Endometrial microvascular endothelial cells (primary cell): ENCODE measurements around the gene PRELID3B. TPM values are rescaled to one million over a fixed set of nuclear protein-coding genes. Genes with fewer than 3 reads are reported as not detected.

ENCODE experiments used
- in situ Hi-C: cut with HindIII; loops from 2 replicates; pipeline ENCODE4 v1.10.0; 2017; ENCODE audit warnings: low sequenced_read_pairs, low pct_unique_long_range_greater_than_20kb; ENCODE audit errors: inconsistent ontology term
- total RNA-seq: library from RNA; depleted of rRNA; stranded (reverse); fragments of >200 nt; gene quantifications from one replicate; pipeline ENCODE4 v1.2.3, GENCODE V29; 2015; ENCODE audit errors: inconsistent ontology term

PRELID3B gene
- total RNA-seq, result 46.2 TPM

DNA sequence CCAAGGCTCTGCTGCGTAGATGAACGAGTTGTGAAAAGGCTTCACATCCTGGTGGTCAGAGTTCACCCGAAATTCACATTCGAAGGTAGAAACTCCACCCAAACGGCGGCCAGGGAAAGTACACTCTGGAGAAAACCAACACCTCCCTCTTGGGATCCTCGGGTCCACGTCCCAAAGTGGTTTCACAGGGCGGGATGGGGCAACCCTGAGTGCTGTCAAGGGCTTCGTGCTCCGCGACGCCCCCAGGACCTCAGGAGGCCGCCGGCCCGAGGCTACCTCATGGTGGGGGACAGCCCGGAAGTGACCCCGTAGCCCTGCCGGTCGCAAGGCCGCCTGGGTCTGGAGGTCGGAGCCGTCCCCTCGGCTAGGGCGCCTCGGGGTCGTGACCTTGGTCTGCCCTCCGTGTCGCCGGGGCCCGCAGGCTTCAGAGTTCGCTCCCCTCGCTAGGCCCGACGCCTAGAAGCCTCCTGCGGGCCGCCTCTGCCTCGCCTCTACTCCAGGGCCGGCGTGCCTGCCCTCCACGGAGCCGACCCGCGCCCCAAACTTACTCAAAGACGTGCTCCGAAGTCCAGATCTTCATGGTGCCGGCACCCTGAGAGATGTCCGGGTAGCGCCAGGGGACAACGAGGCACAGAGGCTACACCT is at the start of gene PRELID3B:
Gene PRELID3B (minus strand): TSS at position 636 of the 645 bp plus-strand sequence. CDS start 56 bp downstream, at position 580.
- in situ Hi-C loops, result no loop called here

DNA sequence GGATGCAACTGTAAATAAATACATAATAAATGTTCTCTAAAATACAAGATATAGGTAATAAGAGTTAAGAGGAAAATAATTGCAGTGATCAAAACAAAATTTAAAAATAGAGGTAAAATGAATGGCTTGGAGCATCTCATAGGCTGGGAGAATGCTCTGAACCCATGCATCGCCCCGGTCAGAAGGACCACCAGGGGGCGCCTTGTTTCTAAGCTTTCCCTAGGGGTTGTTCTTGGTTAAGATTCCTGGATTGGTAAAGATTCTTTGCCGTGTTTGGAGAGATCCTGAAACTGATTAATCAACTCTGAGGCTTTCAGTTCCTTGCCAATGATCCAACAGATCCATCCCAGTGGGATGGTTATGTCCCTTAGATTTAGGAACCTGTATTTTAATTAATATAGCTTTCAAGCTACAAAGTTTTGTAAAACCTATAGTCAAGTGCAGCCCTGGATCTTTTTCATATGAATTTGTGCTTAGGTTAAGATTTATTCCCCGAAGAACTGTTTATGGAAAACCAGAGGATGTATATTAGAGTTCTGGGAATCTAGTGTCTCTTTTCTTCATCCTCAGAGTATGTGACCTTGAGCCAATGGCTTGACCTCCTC is 45.3 kb upstream of the PRELID3B start:
- in situ Hi-C loops, result no loop called here

DNA sequence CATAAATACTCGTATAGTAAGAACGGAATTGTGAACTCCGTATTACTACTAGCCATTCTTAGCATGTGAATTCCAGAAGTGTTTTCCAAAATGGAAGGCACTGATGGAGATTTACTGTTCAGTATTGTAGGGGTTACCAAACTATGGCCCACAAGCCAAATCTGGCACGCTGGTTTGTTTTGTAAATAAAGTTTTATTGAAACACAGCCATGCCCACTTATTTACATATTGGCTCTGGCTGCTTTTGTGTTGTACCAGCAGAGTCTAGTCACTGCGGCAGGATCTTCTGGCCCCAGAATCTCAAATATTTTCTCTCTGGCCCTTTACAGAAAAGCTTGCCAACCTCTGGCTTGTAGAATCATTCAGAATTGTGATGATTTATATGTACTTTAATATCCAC is 44.3 kb upstream of the PRELID3B start:
- in situ Hi-C loops, result no loop called here

DNA sequence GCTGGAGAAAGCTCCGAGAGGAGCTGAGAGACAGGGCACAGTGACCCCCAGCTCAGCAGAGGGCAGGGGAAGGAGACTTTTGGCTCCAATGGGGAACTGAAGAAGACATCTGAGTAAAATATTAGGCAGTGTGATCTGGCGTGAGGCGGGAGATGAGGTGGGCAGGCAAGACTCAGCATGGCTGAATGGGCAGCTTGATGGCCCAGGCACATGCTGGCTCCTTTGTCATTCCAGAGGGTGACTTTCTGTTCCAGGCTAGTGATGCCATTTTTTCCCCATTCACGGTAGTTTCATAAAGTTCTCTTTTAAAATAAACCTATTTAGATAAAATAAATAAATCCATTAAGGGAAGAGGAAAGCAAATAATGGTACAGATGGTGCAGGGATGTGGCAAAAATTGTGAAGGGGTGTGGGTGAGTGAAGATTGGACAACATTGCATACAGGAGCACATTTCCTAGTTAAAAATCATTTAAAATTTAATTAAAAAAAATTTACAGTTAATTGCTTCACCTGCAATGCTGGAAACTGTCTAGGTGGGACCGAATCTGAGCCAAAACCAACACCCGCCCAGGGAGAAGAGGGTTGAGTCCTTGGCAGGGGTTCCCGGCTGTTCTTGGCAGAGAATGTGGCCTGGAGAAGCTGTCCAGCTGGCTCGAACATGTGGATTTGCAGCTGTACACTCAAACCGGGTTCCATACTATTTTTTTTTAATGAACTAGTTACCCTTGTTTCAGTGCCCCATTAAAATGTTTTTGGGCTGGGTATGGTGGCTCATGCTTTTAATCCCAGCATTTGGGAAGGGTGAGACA is 41.7 kb upstream of the PRELID3B start:
- in situ Hi-C loops, result no loop called here

- in situ Hi-C loops, result no loop called here
These were observed 40.4 kb upstream of the PRELID3B start for GRCh38 chr20:59082981-59083380.

DNA sequence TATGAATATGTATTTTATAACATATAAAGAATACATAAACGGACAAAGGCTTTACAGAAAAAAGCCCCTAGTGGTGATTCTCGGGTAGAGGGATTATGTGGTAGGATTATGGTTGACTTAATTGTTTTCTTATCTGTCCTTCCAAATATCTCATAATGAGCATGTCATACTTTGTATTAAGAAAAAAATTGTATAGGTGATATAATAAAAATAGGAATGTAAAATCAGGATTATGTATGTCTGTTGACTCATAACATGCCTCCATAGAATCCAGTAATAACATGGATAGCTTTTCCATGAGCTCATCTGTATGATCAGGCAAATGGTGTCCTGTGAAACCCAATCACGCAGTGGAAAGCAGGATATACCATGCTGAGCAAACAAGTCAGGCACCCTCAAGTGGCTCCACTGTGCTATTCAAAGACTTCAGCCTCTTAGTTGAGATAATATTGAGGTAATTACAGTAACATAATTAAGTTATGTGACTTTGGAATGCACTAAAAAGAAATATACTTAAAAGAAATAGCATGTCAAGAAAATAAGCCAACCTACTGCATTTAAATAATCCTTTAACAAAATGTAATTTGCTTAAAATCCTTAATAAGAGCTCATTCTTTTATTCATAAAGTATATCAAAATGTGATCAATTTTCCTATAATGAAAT is 39.6 kb upstream of the PRELID3B start:
- in situ Hi-C loops, result no loop called here

DNA sequence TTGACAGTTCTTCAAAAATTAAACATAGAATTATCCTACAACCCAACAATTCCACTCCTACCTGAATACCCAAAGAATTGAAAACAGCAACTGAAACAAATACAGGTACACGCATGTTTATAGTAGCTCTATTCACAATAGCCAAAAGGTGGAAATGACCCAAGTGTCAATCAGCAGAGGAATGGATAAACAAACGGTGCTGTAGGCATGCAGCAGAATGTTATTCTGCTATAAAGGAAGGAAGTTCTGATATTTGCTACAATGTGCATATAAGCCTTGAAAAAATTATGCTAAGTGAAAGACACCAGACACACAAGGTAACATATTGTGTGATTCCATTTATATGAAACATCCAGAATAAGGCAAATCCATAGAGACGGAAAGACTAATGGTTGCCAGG is 38.5 kb upstream of the PRELID3B start:
- in situ Hi-C loops, result no loop called here

GRCh38 chr20:59078231-59078630 is 35.6 kb upstream of the PRELID3B start:
- in situ Hi-C loops, result no loop called here

DNA sequence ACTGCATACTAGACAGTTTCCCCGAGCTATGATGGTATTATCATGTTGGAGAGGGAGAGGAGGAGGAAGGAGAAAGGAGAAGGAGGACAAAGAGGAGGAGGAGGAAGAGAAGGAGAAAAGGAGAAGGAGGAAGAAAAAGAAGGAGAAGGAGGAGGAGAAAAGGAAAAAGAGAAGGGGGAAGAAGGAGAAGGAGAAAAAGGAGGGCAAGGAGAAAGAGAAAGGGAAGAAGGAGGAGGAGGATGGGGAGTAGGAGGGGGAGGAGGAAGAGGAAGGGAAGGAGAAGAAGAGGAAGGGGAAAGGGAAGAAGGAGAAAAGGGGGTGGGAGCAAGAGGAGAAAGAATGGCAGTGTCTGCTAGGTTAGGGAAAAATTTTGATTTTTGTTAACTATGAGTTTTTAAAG is 35.1 kb upstream of the PRELID3B start:
- in situ Hi-C loops, result no loop called here

- in situ Hi-C loops, result no loop called here
These were observed 33.4 kb upstream of the PRELID3B start for GRCh38 chr20:59075934-59076508.

DNA sequence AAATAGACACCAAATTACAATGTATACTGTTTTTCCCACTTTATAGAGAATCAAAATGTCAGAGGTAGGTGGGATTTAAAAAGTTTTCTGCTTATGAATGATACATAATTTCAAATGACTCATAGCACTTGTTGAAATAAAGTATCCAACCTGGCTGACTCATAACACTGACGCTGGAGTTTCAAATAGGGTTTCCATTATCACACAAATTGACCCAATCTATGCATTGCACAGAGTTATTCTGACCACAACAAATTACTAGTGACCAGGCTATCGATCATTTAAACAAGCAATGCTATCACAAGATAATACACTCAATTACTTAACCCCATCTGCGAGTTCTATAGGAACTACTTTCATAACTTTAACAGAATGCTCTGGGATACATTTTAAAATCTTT is 31.9 kb upstream of the PRELID3B start:
- in situ Hi-C loops, result no loop called here

GRCh38 chr20:59073582-59073981 is 31.0 kb upstream of the PRELID3B start:
- in situ Hi-C loops, result no loop called here

- in situ Hi-C loops, result no loop called here
These were observed 28.6 kb upstream of the PRELID3B start for GRCh38 chr20:59071216-59071615.

- in situ Hi-C loops, result no loop called here
These were observed 26.4 kb upstream of the PRELID3B start for GRCh38 chr20:59069026-59069425.

DNA sequence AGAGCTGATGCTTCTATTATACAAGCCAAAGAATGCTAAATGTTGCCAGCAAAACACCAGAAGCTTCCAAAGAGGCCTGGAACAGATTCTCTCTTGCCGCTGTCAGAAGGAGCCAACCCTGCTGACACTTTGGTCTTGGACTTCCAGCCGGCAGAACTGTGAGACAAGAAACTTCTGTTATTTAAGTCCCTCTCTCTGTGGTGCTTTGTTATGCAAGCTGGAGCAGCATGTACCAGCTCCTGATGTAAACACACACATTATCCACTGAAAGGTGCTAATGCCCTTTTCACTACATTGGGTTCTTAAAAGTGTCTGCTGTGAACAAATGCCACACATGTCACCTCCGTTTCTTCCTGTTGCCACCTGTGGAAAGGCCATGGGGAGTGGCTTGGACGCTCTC is 25.9 kb upstream of the PRELID3B start:
- in situ Hi-C loops, result no loop called here

DNA sequence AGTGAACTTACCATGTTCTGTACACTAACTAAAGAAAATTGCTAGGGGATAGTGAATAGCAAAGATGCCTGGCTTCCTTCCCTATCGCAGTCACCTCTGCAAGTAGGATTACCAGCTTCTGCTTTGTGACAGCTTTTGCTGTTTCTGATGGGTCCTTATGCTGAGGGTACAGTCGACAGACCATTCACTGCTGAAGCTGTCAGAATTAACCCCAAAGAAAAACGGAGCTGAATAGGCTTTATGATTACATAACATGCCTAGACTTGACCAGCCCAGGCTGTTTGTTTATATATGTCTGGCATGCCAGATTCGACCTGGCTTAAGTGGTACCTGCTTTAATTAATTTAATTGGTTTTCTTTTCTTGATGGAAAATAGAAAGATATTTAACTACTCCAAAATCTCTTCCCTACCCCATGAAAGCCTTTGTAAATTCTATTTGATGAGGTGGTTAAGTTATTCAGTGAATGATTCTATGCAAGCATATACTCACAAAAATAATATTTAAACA is 21.7 kb upstream of the PRELID3B start:
- in situ Hi-C loops, result no loop called here

DNA sequence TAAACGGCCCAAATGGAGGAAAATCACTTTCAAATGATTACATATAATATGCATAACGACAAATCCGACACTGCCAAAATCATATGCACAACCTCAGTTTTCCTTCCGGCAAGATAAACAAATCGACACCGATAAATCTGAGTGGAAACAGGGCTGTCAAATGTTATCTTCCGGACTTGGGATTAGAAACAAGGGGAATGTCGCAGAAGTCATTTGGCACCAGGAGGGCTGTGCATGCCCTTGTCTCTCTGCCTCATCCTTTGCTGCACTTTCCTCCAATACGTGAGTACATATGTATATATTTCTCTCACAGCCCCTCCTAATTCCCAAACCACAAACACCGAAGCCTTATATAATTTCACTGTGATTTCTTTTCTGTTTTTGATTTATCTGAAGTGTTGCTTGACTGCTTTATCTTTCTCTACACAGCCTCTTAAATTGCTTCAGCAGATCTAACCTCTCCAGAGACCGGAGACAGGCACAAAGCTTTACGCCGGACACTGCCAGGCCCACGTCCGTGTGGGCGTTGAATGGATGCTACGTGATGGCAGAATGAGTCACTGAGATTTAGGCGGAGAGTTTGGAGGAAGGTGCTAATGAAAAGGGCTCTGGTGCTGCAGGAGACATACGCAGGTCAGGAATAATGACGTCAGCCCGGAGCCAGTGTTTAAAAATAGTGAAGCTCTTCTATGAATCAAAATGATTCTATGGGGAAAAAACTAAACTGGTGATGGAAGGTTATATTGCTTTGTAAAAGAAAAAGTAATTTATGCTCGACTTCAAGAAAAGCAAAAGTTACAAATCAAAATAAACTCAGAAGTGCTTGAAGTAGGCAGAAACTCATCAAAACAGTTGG is 21.0 kb upstream of the PRELID3B start:
- in situ Hi-C loops, result no loop called here

DNA sequence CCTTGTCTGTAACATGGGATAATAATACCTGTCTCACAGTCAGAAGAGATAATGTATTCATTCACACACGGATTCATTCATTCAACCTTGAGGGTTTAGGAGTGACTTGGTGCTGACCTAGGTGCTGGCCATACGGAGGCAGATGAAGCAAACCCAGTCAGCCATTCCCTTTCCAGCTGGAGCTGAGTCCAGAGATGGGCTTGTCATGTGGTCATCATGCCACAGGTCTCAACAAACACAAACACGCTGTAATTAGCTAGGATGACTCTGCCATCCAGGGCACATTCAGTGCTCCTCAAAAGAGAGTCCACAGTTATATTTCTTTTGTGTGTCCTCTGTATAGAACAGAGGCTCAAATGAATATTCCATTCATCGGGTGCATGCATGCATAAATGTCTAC is 19.5 kb upstream of the PRELID3B start:
- in situ Hi-C loops, result no loop called here
